Inferior parietal cortex (tissue), 1 donor: ENCODE measurements around the gene MANF.
"Not testable (repeated sequence)": the region's sequence is repeated elsewhere in the genome, so short reads cannot be mapped to it uniquely, and the experiment has no call there.

Source experiments
- DNase-seq: peaks from one replicate; pipeline ENCODE4 v3.0.0-alpha.2; 2016; ENCODE audit errors: extremely low spot score

MANF gene

DNA sequence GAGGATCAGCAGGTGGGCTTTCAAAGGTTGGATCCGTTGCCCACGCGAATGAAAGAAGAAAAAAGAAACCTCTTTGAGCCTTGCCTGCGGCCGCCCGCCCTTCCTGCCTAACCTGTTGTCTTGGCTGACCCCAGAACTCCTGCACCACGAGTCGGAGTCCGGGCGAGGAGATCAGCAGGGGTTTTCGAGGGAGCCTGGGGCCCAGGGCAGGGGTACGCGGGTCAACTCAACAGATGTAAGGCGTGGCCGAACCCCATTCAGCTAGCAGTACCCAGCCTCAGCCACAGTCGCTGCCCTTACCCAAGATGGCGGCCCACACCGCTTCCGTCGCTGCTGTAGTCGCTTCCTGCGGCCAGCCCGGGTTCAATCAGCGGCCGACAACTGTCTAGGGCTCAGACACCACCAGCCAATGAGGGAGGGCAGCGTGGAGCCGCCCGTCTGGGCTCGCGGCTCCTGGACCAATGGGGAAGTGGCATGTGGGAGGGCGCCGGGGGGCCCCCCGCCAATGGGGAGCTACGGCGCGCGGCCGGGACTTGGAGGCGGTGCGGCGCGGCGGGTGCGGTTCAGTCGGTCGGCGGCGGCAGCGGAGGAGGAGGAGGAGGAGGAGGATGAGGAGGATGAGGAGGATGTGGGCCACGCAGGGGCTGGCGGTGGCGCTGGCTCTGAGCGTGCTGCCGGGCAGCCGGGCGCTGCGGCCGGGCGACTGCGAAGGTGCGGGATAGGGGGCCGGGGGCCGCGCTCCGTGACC is at the start of gene MANF:
MANF (plus strand) TSS at position 566 of the 748 bp plus-strand sequence; CDS start at position 618, 52 bp downstream.
- peak; percentile 97 for DNase-seq

DNA sequence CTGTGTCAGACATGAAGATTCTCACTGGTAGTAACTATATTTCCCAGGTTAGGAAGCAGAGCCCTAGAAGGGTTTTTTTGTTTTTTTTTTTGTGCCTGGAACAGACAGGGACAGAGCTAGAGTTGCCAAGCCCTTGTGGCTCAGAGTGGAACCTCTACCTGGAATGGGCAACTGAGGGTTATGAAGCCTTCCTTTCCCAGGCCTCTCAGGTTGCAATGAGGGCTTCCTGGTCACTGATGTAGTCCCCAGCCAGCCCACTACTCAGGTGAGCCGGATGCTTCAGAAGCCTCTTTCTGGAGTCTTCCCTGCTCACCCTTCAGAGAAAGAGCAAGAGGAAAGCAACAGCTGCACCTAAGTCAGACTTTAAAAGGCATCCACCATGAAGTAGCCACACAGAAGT is 48.8 kb upstream of the MANF start:
- no peak for DNase-seq

DNA sequence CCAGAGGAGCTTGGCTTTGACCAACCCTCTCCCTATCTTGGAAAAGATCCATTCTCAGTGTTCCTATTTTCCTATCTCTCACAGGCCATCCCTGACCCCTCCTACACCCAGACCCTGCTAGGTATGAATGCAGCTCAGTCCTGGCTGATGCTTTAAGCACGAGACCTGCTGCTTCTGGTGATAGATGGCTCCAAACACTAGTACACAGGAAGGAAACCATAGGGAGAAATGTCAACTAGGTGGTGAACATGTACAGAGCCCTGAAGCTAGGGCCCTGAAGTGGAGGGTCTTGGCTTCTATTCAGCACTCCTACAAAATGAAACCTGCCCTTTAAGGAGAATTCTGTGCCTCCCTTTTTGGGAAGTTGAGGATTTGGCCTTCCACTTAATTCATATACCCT is 47.4 kb upstream of the MANF start:
- no peak for DNase-seq

DNA sequence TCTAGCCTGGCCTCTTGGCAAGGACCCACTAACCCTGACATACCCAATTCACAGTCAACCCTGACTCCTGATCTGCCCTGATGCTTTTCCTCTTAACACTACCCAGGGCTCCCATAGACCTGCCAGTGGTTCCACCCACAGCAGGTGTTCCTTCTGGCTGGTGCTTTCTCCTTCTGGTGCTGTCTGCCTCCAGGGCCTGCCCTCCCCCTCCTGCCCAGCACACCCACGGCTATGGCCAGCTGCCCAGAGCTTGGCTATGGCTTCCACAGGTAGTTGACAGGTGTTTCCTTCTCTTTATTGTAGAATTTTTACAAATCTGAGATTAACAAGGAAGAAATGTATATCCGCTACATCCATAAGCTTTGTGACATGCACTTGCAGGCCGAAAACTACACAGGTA is 46.5 kb upstream of the MANF start:
- DNase-seq = no peak

DNA sequence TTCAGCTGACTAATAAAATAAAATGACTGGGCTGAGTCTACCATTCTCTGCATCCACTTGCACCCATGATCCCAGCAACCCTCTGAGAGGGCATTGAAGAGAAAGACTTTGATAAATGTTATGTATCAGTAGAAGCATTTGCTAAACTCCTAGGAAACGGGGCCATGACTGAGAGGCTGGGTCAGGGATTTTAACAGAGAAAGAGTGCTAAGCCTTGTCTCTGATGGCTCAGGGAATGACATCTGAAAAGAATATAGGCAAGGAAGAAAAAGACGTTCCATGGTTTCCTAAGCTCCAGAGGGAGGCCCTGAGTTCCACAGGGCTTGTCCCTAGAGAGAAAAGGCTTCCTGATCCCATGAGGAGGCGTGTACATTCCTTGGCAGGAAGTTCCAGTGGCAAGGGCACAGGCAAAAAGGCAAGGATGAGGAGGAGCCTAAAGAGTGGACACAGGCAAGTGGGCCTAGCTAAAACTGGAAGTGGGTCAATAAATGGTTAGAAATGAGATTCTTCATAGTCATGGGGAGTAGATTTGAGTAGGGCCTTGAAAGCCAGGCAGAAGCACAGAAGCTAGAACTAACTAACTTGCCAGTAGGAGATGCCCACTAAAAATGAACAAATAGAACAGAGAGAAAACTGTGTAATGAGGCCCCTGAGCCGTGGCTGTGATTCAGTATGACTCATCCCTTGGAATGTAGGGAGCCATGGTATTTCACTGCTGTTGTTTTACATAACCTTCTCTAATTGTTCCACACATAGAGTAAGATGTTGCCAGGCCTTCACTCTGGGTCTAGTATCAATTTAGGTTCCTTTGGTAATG is 44.9 kb upstream of the MANF start:
- DNase-seq = peak; percentile 68

DNA sequence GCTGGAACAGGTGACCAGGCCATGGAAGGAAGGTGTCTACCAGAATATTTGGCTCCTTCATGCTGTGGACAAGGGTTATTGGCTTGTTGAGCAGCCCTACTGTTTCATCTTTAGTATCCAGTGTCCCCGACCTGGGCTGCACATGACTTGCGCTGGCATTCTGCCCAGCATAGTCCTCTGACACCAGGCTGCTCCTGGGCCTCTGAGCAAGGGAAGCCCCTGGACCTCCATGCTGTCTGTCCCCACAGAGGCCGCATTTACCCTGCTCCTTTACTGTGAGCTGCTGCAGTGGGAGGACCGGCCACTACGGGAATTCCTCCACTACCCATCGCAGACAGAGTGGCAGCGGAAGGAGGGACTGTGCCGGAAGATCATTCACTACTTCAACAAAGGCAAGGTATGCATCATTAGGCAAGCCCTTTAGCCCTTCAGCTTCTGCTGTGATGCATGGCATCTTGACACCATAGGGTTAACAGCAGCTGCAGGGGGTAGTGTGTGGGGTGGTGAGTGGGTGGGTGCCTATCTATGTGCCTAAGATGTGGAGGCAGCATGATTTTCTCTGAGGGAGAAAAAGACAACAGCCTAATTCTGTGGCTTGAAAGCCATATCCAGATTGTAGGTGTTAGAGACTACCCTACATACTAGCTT is 44.0 kb upstream of the MANF start:
- no peak for DNase-seq

DNA sequence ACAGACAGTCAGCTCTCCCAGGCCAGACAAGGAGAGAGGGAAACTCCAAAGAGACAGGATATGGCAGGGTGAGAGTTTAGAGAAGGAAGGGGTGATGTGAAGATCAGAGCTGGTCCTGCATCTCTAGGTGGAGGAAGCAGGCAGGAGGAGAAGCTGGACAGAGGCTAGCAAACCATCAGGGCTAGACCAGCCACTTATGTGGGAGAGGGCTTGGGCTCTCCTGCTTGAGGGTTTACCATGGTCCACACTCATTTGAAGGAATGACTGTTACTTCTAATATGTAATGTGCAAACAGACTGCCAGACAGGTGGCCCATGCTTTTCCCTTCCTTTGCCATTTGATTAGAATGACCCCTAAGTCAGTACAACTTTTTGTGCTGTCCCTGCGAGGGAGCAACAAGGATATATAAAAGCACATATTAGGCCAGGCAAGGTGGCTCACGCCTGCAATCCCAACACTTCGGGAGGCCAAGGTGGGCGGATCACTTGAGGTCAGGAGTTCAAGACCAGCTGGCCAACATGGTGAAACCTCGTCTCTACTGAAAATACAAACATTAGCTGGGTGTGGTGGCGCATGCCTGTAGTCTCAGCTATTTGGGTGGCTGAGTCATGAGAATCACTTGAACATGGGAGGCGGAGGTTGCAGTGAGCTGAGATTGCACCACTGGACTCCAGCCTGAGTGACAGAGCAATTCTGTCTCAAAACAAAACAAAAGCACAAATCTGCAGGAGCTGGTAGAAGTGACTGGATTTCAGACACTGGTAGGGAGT is 41.0 kb upstream of the MANF start:
- DNase-seq = no peak

DNA sequence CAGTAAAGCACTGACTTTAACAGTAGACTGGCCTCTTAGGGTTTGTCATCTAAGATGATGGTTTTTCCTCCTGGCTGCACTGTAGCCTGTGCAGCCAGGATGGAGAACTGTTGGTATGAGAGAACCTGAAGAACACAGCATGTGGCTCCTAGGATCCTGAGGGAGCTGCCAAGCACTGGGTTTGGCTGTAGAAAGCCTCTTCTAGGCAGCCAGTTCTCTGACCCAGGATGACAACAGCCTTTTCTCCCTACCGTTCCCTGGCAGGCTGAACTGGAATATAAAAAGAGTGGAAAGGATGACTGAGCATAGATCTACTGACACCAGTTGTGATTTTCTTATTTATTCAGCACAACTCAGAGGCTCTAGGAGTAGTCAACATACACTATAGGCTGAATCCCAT is 34.3 kb upstream of the MANF start:
- no peak for DNase-seq

DNA sequence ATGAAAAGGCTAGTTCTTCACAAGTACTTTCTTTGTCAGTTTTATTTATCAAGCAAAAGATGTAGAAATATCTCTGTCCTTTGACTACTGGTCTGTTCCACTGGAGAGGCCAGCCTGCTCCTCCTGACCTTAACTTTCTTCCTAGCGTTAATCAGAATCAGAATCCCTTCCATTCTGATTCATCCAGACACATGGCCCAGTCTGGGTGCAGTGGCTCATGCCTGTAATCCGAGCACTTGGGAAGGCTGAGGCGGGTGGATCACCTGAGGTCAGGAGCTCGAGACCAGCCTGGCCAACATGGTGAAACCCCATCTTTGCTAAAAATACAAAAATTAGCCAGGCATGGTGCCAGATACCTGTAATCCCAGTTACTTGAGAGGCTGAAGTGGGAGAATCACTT is 32.0 kb upstream of the MANF start:
- no peak for DNase-seq

DNA sequence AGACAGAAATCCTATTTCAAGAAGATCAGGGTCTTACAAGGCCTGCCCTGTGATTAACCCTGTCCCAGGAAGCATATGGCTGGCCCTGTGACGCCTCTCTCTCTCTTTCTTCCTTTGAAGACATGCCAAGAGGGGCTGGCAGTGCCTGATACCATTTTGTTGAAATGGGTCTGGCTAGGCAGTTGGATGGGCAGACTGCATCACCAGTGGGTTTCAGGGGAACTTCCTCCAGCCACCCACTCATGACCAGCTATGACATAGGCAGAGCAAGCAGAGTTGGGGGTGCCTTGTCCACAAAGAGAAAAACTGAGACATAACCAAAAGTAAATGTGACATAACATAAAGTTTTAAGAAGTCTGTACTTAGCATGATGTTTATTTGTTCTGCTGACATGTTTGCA is 31.4 kb upstream of the MANF start:
- no peak for DNase-seq

DNA sequence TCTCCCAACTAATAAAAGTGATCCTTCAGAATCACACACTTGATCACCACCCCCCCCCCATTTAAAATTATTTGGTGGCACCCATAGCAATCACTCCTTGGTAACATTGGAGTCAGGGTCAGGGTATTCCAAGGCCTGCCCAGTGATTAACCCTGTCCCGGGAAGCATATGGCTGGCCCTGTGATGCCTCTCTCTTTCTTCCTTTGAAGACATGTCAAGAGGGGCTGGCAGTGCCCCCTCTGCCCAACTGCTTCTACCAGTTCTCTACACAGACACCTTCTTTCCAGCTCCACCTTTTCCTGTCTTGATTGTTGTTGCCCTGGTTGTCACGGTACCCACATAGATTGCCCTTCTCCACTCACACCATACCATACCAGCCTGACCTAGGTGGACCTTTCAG is 30.9 kb upstream of the MANF start:
- no peak for DNase-seq

DNA sequence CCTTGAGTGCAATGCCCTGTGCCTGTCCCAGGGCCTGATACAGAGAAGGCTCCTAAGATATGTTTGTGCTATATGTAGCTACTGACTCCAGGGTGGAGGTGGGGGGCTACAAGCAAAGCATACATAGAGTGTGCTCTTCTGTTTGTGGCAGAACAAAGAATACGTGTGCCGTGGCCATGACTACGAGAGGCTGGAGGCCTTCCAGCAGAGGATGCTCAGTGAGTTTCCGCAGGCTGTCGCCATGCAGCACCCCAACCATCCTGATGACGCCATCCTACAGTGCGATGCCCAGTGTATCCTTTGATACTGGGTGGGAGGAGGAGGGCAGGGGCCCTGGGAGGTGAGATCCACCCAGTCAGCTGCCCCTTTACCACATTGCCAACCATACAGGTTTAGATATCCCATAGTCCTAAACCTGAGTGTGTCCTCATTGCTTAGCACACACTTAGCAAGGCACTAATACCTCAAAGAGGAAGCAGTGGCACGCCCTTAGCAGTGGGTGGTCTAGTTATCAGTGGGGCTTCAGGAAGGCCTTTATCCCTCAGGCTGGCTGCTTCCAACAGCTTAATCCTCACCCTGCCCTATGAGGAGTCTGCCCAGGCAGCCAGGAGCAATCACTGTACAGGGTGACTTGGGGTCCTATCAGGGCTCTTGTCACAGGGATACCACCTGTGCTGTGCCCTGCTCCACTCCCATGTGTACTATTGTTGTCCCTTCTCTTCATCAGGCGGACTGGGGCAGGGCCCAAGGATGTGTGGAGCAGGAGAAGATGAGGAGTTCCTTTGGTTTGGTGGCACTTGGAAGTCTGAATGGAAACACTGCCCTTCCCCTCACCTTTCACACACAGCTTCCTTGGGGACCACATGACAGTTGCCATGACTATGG is 30.1 kb upstream of the MANF start:
- no peak for DNase-seq

DNA sequence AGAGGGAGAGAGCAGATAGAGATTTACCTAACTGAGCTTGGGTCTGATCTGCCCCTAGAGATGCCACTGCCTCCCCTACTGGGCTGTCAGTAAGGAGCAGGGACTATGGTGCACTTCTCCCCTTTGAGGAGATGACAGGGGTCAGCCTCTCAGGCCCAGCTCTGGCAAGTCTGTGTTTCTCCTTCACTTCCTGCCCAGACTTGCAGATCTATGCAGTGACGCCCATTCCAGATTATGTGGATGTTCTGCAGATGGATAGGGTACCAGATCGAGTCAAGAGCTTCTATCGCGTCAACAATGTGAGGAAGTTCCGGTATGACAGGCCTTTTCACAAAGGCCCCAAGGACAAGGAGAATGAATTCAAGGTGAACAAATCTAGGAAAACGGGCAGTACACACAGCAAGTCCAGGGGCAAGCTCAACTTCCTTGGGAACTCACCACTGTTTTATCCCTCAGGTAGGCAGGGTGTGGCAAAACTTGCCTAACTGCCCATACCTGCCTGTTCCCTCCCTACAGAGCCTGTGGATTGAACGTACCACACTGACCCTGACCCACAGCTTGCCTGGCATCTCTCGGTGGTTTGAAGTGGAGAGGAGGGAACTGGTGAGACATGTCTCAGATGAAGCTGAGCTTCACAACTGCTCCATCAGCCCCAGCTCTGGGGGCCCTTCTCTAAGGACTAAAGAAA is 29.1 kb upstream of the MANF start:
- DNase-seq = no peak

DNA sequence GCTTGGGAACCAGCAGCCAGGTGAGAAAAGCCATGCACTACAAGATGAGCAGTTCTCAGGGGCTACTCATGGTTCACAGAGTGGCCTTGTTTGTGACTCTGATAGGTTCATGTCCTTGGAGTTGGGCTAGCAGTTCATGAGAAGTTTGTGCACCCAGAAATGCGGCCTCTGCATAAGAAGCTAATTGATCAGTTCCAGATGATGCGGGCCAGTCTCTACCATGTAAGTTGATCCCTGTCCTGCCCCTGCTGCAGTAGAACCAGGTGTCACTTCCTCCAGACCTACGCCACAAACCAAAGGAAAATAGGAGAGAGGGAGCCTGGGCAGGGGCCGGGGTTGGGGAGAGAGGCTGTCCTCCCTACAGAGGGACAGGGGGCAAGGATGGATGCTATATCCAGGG is 27.2 kb upstream of the MANF start:
- DNase-seq = no peak

DNA sequence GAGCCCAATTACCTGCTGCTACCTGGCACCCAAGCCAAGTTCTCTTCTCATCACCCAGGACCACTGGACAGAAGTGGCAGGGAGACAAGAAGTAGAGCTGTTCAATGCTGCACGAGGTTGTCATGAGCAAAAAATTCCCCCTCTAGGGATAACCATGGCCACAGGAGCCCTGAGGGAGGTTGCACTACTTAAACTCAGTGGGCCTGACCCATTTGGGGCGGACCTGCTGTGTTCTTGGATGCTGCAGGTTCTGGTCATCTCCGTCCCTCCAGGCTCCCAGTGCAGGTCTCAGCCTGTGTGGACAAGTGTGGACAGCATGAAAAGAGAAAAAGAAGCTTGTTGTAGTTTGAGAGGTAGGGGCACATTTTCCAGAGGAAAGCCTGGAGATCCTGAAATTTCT is 26.1 kb upstream of the MANF start:
- no peak for DNase-seq

DNA sequence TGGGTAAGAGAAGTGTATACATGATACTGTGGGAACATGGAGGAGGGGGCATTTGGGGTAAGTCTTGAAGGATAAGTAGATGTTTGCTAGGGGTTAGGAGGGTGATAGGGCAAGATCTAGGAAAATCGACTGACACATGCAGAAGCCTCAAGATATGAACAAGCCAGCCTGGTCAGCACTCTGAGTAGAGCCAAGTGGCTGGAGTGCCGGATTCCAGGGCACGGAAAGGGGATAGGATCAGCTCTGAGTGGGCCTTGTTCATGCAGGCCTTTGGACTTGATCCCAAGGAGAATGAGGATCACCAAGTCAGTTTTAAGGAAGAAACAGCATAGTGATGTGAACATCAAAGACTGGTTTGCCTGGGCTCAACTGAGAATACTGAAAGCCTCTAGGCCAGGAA is 24.3 kb upstream of the MANF start:
- no peak for DNase-seq

DNA sequence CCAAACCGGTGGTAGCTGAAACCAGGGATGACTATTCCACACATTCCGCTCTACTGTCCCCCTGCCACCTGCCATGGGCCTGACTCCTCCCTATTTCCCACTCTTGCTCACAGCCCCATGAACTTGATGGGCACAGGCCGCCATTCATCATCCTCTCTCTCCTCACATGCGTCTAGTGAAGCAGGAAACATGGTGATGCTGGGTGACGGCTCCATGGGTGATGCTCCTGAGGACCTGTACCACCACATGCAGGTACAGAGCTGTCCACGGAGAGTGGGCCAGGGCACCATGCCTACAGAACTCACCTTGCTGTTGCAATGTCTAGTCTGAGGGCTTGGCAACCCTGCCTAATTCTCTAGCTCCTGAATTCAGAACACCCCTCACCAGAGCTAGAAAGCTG is 23.3 kb upstream of the MANF start:
- no peak for DNase-seq

DNA sequence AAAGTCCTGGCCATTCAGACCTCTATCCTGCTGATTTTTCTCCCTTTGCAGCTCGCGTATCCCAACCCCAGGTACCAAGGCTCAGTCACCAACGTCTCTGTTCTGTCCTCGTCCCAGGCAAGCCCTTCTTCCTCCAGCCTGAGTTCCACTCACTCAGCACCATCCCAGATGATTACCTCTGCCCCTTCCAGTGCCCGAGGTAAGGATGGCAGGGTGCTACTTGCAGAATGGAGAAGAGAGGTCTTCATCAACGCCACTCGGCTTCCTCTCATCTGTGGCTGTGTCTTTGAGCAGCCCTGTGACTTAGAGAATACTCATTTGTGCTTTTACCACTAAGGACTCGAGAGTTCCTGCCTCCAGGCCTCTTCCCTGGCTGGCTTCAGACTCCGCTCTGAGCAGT is 22.6 kb upstream of the MANF start:
- no peak for DNase-seq

DNA sequence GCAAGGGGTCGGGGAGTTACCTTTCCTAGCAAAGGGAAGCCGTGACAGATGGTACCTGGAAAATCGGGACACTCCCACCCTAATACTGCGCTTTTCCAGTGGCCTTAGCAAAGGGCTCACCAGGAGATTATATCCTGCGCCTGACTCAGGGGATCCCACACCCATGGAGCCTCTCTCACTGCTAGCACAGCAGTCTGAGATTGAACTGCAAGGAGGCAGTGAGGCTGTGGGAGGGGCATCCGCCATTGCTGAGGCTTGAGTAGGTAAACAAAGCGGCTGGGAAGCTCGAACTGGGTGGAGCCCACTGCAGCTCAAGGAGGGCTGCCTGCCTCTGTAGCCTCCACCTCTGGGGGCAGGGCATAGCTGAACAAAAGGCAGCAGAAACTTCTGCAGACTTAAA is 16.8 kb upstream of the MANF start:
- DNase-seq = not testable (repeated sequence)

DNA sequence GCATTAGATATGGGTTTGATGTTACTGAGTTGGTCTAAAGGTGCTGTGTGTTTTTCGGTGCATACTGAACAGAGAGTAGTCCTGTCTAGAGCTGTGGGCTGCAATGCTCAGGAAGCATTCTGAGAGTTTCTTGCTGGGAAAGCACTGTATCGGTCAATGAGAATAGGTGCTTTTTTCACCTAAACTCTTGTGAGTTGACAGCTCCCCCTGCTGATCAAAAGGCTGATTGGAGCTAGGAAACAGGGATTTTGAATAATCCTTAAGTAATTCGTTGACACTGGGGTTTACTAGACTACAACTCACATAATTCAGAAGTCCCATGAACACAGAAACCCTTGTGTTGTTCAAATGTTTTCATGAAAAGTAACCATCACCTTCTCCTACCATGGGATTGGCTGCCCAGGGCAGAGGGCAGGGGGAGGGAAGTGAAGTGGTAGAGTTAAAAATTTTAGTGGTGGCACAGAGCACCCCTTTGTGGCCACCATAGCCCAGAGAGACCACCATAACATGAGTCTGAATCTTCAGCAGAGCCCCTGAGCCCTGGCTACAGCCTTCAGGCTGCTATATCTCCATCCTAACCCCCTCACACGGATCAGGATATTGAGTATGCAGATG is 13.0 kb upstream of the MANF start:
- peak; percentile 82 for DNase-seq
